ENCODE data around the gene C3orf33.

Gene C3orf33

GRCh38 chr3:155742349-155742965 lies 63.6 kb downstream of the C3orf33 start:
- no peak for DNase-seq (ENCODE audit: low read depth in 2 of 2)

GRCh38 chr3:155741603-155742002 lies 64.5 kb downstream of the C3orf33 start:
- DNase-seq (ENCODE audit: low read depth in 2 of 2): no peak

GRCh38 chr3:155741101-155741500 lies 65.0 kb downstream of the C3orf33 start:
- no peak for DNase-seq (ENCODE audit: low read depth in 2 of 2)

- DNase-seq (ENCODE audit: low read depth in 2 of 2): no peak
These were observed 66.9 kb downstream of the C3orf33 start for GRCh38 chr3:155739154-155739553.

- DNase-seq (ENCODE audit: low read depth in 2 of 2): no peak
These were observed 67.5 kb downstream of the C3orf33 start for GRCh38 chr3:155738580-155739076.

GRCh38 chr3:155737844-155738460 lies 68.1 kb downstream of the C3orf33 start:
- DNase-seq (ENCODE audit: low read depth in 2 of 2): no peak

- DNase-seq (ENCODE audit: low read depth in 2 of 2): no peak
These were observed 69.7 kb downstream of the C3orf33 start for GRCh38 chr3:155736381-155736780.

- DNase-seq (ENCODE audit: low read depth in 2 of 2): no peak
These were observed 75.2 kb downstream of the C3orf33 start for GRCh38 chr3:155730843-155731242.

- DNase-seq (ENCODE audit: low read depth in 2 of 2): no peak
These were observed 78.2 kb downstream of the C3orf33 start for GRCh38 chr3:155727836-155728235.

GRCh38 chr3:155714295-155714718 lies 91.8 kb downstream of the C3orf33 start:
- DNase-seq (ENCODE audit: low read depth in 2 of 2): no peak
